Astrocyte of the spinal cord (primary cell): Measurements from ENCODE around the gene DRD4.
A peak's percentile ranks its signal among the peaks of the same experiment; 100 is the strongest.

ENCODE experiments used
- DNase-seq: peaks from one replicate; pipeline ENCODE4 v3.0.0; 2011; ENCODE audit warnings: low read depth, low spot score
- H3K4me3 ChIP-seq: 2 replicates; pipeline ENCODE4 v1.5.1; 2011; ENCODE audit warnings: low read depth, mild to moderate bottlenecking, low read length, moderate library complexity
- in situ Hi-C: cut with HindIII; loops from 2 replicates; pipeline ENCODE4 v1.10.0; 2017; ENCODE audit warnings: low sequenced_read_pairs
- TF ChIP-seq, protein P1 (sequence below): IDR thresholded peaks from 2 replicates; pipeline ENCODE4 v1.5.1; 2012; ENCODE audit warnings: low read depth, mild to moderate bottlenecking, low read length, inconsistent platforms

DRD4 gene

GRCh38 chr11:609341-609811 lies 27.7 kb upstream of the DRD4 start:
- TF ChIP-seq, protein P1, sequence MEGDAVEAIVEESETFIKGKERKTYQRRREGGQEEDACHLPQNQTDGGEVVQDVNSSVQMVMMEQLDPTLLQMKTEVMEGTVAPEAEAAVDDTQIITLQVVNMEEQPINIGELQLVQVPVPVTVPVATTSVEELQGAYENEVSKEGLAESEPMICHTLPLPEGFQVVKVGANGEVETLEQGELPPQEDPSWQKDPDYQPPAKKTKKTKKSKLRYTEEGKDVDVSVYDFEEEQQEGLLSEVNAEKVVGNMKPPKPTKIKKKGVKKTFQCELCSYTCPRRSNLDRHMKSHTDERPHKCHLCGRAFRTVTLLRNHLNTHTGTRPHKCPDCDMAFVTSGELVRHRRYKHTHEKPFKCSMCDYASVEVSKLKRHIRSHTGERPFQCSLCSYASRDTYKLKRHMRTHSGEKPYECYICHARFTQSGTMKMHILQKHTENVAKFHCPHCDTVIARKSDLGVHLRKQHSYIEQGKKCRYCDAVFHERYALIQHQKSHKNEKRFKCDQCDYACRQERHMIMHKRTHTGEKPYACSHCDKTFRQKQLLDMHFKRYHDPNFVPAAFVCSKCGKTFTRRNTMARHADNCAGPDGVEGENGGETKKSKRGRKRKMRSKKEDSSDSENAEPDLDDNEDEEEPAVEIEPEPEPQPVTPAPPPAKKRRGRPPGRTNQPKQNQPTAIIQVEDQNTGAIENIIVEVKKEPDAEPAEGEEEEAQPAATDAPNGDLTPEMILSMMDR = no peak
- H3K4me3 ChIP-seq = no peak overlapping the region
- in situ Hi-C loops = no loop called here
- no peak for DNase-seq

GRCh38 chr11:610146-610801 lies 26.8 kb upstream of the DRD4 start:
- TF ChIP-seq, protein P1 = no peak
- no peak for DNase-seq
- no peak overlapping the region for H3K4me3 ChIP-seq
- in situ Hi-C loops = no loop called here

DNA sequence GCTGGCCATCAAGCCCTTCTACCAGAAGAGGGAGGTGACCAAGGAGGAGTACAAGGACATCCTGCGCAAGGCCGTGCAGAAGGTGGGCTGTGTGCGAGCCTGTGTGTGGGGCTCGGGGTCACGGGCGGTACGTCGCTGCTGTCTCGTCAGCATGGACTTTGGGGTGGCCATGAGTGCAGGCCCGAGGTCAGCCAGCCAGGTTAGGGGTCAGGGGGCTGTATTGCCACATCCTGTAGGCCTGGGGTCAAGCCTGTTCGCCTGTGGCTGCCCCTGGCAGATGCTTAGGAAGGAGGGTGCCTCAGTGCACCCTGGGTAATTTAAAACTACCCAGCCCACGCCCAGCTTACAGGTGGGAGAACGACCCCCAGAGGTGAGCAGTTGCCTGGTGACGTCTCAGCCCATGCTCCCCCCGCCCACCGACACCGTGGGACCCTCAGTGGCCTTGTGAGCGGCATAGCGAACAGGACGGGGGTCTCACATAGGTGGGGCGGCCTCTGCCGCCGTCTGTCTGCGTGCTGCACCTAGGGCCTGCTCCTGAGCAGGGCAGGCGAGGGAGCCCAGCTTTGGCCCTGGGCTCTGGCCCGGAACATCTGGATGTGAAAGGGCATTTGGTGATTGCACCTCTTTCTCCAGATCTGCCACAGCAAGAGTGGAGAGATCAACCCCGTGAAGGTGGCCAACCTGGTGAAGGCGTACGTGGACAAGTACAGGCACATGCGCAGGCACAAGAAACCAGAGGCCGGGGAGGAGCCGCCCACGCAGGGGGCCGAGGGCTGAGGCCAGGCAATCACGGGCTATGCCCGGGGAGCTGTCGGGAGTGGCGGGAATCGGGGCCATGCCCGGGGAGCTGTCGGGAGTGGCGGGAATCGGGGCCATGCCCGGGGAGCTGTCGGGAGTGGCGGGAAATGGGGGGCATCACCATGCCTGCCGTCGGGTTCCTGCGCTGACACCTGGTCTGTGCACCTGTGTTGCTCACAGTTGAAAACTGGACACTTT lies 25.8 kb upstream of the DRD4 start:
- H3K4me3 ChIP-seq = no peak overlapping the region
- in situ Hi-C loops = no loop called here
- DNase-seq = no peak
- TF ChIP-seq, protein P1 = no peak

DNA sequence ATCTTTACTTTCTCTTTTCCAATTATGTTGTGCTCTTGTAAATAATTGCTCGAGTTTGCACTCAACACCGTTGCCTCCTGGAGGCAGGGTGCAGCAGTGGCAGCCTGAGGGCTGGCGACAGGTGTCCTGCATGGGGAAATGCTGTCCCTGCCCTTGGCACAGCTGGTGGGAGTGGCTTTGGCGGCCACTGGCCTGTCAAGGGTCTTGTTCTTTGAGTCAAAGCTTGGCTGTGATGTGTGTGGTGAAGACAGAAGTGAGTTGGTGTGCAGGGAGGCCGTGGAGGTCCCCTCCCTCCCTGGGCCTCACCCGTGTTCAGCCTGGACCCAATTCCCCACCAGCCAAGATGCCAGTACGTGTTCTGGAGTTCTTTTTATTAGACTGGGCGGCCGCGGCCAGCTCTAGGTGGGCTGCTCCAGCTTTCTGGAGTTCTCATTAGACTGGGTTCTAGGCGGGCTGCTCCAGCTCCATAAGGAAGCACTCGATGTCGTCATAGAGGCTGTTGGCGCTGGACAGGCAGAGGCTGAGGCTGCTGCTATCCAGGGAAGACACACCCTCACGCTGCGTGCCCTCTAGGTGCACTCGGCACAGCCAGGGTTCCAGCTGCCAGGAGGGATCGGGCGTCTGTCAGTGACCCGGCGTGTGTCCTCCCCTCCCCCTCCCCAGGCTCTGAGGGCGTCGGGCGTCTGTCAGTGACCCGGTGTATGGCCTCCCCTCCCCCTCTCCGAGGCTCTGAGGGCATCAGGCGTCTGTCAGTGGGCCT lies 24.7 kb upstream of the DRD4 start:
- H3K4me3 ChIP-seq = no peak overlapping the region
- in situ Hi-C loops = no loop called here

GRCh38 chr11:612961-613300 lies 24.1 kb upstream of the DRD4 start:
- TF ChIP-seq, protein P1 = no peak
- in situ Hi-C loops = no loop called here
- DNase-seq = no peak
- no peak overlapping the region for H3K4me3 ChIP-seq

More for the DNA sequence above, 24.7 kb upstream of the DRD4 start:
- TF ChIP-seq, protein P1 = peak; percentile 31
- no peak for DNase-seq

DNA sequence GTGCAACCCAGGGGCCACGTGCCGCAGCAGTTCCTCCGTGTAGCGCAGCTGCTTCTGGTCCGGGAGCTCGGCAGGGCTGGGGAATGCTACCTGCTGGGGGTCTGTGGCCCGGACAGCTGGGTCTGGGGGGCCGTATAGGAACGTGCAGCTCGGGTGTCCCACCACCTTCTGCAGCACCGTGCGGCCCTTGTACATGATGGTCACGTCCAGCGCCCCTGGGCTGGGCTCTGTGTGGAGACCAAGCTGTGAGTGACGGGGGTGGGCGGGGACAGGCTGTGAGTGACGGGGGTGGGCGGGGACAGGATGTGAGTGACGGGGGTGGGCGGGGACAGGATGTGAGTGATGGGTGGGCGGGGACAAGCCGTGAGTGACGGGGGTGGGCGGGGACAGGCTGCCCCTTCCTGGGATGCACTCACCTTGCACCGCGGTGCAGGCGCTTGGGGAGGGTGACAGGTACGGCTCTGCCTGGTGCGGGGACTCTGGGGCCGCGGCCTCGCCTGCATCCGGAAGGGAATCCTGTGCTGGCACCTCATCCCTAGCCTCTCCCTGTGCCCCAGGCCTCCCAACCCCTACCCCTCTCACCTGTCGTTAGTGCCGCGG lies 23.6 kb upstream of the DRD4 start:
- no peak overlapping the region for H3K4me3 ChIP-seq
- no peak for DNase-seq
- TF ChIP-seq, protein P1 = no peak
- in situ Hi-C loops = no loop called here
